ENCODE measurements around the gene ATP13A3.

The ATP13A3 gene

GRCh38 chr3:194476784-194477183 is 10.0 kb downstream of the ATP13A3 start:
- DNase-seq (ENCODE audit: low read depth in 2 of 2, low spot score in 1 of 2), result no peak

GRCh38 chr3:194475978-194476377 is 10.8 kb downstream of the ATP13A3 start:
- no peak for DNase-seq (ENCODE audit: low read depth in 2 of 2, low spot score in 1 of 2)

GRCh38 chr3:194475138-194475932 is 11.5 kb downstream of the ATP13A3 start:
- DNase-seq (ENCODE audit: low read depth in 2 of 2, low spot score in 1 of 2), result no peak

GRCh38 chr3:194474675-194475074 is 12.1 kb downstream of the ATP13A3 start:
- DNase-seq (ENCODE audit: low read depth in 2 of 2, low spot score in 1 of 2), result no peak

GRCh38 chr3:194472290-194472920 is 14.4 kb downstream of the ATP13A3 start:
- no peak for DNase-seq (ENCODE audit: low read depth in 2 of 2, low spot score in 1 of 2)

- no peak for DNase-seq (ENCODE audit: low read depth in 2 of 2, low spot score in 1 of 2)
Observed at GRCh38 chr3:194471863-194472262, 14.9 kb downstream of the ATP13A3 start.

GRCh38 chr3:194470615-194471014 is 16.2 kb downstream of the ATP13A3 start:
- DNase-seq (ENCODE audit: low read depth in 2 of 2, low spot score in 1 of 2), result no peak

GRCh38 chr3:194469977-194470376 is 16.8 kb downstream of the ATP13A3 start:
- no peak for DNase-seq (ENCODE audit: low read depth in 2 of 2, low spot score in 1 of 2)

- DNase-seq (ENCODE audit: low read depth in 2 of 2, low spot score in 1 of 2), result no peak
Observed at GRCh38 chr3:194468086-194468485, 18.7 kb downstream of the ATP13A3 start.

- no peak for DNase-seq (ENCODE audit: low read depth in 2 of 2, low spot score in 1 of 2)
Observed at GRCh38 chr3:194466761-194467356, 19.9 kb downstream of the ATP13A3 start.

GRCh38 chr3:194465920-194466570 is 20.8 kb downstream of the ATP13A3 start:
- no peak for DNase-seq (ENCODE audit: low read depth in 2 of 2, low spot score in 1 of 2)

GRCh38 chr3:194465246-194465645 is 21.6 kb downstream of the ATP13A3 start:
- no peak for DNase-seq (ENCODE audit: low read depth in 2 of 2, low spot score in 1 of 2)

- DNase-seq (ENCODE audit: low read depth in 2 of 2, low spot score in 1 of 2), result no peak
Observed at GRCh38 chr3:194464692-194465091, 22.1 kb downstream of the ATP13A3 start.

- no peak for DNase-seq (ENCODE audit: low read depth in 2 of 2, low spot score in 1 of 2)
Observed at GRCh38 chr3:194462936-194463335, 23.9 kb downstream of the ATP13A3 start.

- no peak for DNase-seq (ENCODE audit: low read depth in 2 of 2, low spot score in 1 of 2)
Observed at GRCh38 chr3:194460566-194460965, 26.2 kb downstream of the ATP13A3 start.

GRCh38 chr3:194458131-194458530 is 28.7 kb downstream of the ATP13A3 start:
- DNase-seq (ENCODE audit: low read depth in 2 of 2, low spot score in 1 of 2), result no peak

GRCh38 chr3:194455481-194455880 is 31.3 kb downstream of the ATP13A3 start:
- no peak for DNase-seq (ENCODE audit: low read depth in 2 of 2, low spot score in 1 of 2)

- DNase-seq (ENCODE audit: low read depth in 2 of 2, low spot score in 1 of 2), result no peak
Observed at GRCh38 chr3:194450341-194450740, 36.5 kb downstream of the ATP13A3 start.

GRCh38 chr3:194449913-194450312 is 36.9 kb downstream of the ATP13A3 start:
- DNase-seq (ENCODE audit: low read depth in 2 of 2, low spot score in 1 of 2), result no peak

GRCh38 chr3:194447657-194448056 is 39.1 kb downstream of the ATP13A3 start:
- DNase-seq (ENCODE audit: low read depth in 2 of 2, low spot score in 1 of 2), result no peak

- no peak for DNase-seq (ENCODE audit: low read depth in 2 of 2, low spot score in 1 of 2)
Observed at GRCh38 chr3:194447161-194447560, 39.6 kb downstream of the ATP13A3 start.

- no peak for DNase-seq (ENCODE audit: low read depth in 2 of 2, low spot score in 1 of 2)
Observed at GRCh38 chr3:194446754-194447153, 40.0 kb downstream of the ATP13A3 start.

Data from stimulated activated CD8-positive, alpha-beta memory T cell treated with anti-CD3 and anti-CD28 coated beads, Interleukin-4, amount 100 ng/mL, for 4 hours (primary cell).